PC-3 (cell line): Measurements from ENCODE around the gene FLT1.

Source experiments
- EZH2 ChIP-seq: fragments of 300-600 bp; sonication (generic); IDR thresholded peaks from one replicate; pipeline ENCODE4 v1.6.1; 2017; ENCODE audit warnings: antibody characterized with exemption, mild to moderate bottlenecking, low read length; ENCODE audit not compliant: unreplicated experiment
- TF ChIP-seq, protein P1 (sequence below): fragments of 300-600 bp; sonication (generic); conservative IDR thresholded peaks from 2 replicates; pipeline ENCODE4 v1.5.1; 2017; ENCODE audit warnings: antibody characterized with exemption, low read depth, mild to moderate bottlenecking, low read length

DNA sequence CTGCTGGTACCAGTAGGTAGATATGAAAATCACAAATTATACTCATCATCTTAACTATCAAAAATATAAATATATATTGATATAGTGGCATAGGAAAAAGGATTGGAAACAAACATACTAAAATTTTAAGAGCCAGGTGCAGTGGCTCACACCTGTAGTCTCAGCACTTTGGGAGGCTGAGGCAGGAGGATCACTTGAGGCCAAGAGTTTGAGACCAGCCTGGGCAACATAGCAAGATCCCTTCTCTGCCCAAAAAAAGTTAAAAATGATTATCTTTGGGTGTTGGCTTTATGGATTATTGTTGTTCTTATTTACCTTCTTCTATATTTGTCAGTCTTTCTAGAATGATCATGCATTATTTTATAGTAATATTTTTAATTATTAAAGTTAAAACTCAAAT is 53.4 kb downstream of the FLT1 start:
- TF ChIP-seq, protein P1, sequence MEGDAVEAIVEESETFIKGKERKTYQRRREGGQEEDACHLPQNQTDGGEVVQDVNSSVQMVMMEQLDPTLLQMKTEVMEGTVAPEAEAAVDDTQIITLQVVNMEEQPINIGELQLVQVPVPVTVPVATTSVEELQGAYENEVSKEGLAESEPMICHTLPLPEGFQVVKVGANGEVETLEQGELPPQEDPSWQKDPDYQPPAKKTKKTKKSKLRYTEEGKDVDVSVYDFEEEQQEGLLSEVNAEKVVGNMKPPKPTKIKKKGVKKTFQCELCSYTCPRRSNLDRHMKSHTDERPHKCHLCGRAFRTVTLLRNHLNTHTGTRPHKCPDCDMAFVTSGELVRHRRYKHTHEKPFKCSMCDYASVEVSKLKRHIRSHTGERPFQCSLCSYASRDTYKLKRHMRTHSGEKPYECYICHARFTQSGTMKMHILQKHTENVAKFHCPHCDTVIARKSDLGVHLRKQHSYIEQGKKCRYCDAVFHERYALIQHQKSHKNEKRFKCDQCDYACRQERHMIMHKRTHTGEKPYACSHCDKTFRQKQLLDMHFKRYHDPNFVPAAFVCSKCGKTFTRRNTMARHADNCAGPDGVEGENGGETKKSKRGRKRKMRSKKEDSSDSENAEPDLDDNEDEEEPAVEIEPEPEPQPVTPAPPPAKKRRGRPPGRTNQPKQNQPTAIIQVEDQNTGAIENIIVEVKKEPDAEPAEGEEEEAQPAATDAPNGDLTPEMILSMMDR = no peak
- no peak for TF ChIP-seq EZH2
